Gastrocnemius medialis (tissue), 4 donors: Measurements from ENCODE around the gene OTX2. TPM values are rescaled to one million over a fixed set of nuclear protein-coding genes. Genes with fewer than 3 reads are reported as not detected.

Source experiments
- ATAC-seq, 2 donors: fragments of 150-250 bp; one replicate each; pipeline ENCODE4 v1.9.1; 2016
- DNase-seq, 2 donors: peaks; one replicate each; pipeline ENCODE4 v3.0.0-alpha.2; 2019
- H3K27ac ChIP-seq, 4 donors: fragments of 200-600 bp; sonication (generic); 1 replicate in 1 of 4; 2 replicates in 3 of 4; pipeline ENCODE4 v1.5.1; 2016 to 2018; ENCODE audit warnings: mild to moderate bottlenecking in 2 of 4, moderate library complexity in 1 of 4
- H3K27me3 ChIP-seq, 3 donors: fragments of 200-600 bp; sonication (generic) in 2 of 3; 1 replicate in 1 of 3; 2 replicates in 2 of 3; pipeline versions ENCODE4 v1.5.1 to v1.6.0; 2016 to 2019; ENCODE audit warnings: mild to moderate bottlenecking in 1 of 3, moderate library complexity in 1 of 3
- H3K36me3 ChIP-seq, 2 donors: fragments of 200-600 bp; sonication (generic) in 1 of 2; one replicate each; pipeline ENCODE4 v1.5.1; 2017 to 2018
- H3K4me1 ChIP-seq, 2 donors: fragments of 200-600 bp; sonication (generic) in 1 of 2; one replicate each; pipeline ENCODE4 v1.5.1; 2016 to 2017; ENCODE audit warnings: mild to moderate bottlenecking in 2 of 2
- H3K4me3 ChIP-seq, 4 donors: fragments of 200-600 bp; sonication (generic) in 3 of 4; 1 replicate in 1 of 4; 2 replicates in 3 of 4; pipeline ENCODE4 v1.5.1; 2016 to 2019; ENCODE audit warnings: mild to moderate bottlenecking in 2 of 4
- H3K9me3 ChIP-seq, 3 donors: fragments of 200-600 bp; sonication (generic) in 2 of 3; 1 replicate in 1 of 3; 2 replicates in 2 of 3; pipeline ENCODE4 v1.5.1; 2016 to 2019
- POLR2A ChIP-seq, 2 donors: fragments of 450-650 bp; IDR thresholded peaks; one replicate each; pipeline ENCODE4 v1.6.1; 2017; ENCODE audit warnings: antibody characterized with exemption in 2 of 2, mild to moderate bottlenecking in 2 of 2, moderate library complexity in 2 of 2
- in situ Hi-C, 4 donors: fragments of 200-750 bp; cut with MboI; loops; one replicate each; pipeline versions ENCODE4 v1.15.0 to v1.8.0; 2017; ENCODE audit warnings: low sequenced_read_pairs in 4 of 4
- intact Hi-C: fragments of 100-400 bp; cut with DNase I; formaldehyde crosslinking; loops from one replicate; pipeline ENCODE4 v1.15.1; 2023; ENCODE audit warnings: low total_unique reads
- total RNA-seq, 4 donors: library from RNA; depleted of rRNA; stranded (reverse); fragments of >200 nt; gene quantifications; one replicate each; pipeline versions ENCODE4 v1.1.0 to v1.2.3, GENCODE V29; 2016
- TF ChIP-seq, protein P1 (sequence below), 5 experiments: fragments of 450-650 bp in 3 of 5; fragments of 200-600 bp in 2 of 5; sonication (generic) in 2 of 5; IDR thresholded peaks in 4 of 5; conservative IDR thresholded peaks in 1 of 5; 1 replicate in 4 of 5; 2 replicates in 1 of 5; pipeline ENCODE4 v1.5.1; 2016 to 2019; ENCODE audit warnings: antibody characterized with exemption in 5 of 5, mild to moderate bottlenecking in 3 of 5, moderate library complexity in 3 of 5

Gene OTX2
- total RNA-seq, 4 donors from 2014 or later, result not detected

DNA sequence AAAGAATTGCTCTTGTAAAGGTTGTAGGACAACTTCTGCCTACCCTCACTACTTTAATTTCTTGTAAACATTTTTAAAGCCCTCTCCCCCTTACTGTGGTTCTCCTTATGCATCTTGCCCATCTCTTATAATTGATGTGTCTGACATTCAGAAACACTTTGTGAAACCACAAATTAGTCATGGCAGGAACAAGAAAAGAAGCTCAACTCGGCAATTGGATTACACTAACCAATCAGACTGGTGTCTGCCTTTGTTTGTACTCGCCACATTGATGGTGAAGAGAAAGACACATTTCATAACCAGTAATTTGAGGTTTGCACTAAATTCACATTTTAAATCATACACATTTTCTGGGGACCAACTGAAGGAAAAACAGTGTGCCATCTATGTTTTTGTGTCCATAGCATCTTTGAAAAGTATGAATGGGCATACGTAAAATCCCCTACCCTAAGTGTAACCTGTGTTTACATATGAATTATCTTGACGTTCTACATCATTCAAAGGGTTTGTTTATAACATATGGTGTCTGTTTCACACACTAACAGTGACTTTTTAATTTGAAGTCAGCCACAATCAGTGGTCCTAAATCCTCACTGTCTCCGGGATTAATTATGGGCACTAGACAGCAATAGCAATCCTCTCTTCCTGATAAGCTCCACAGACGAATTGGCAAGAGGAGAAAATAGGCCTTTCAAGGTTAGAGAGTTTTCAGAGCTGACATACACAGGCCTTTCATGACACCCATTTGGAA is 49.9 kb downstream of the OTX2 start:
- Histone ChIP-seq H3K4me3 (no peak overlapping the region), H3K27ac (no peak overlapping the region), H3K9me3 (no peaks in the 10 kb centered on the region), H3K36me3 (no peaks in the 10 kb centered on the region), H3K4me1 (no peaks in the 10 kb centered on the region), H3K27me3 (no peaks in the 10 kb centered on the region)
- TF ChIP-seq, protein P1, sequence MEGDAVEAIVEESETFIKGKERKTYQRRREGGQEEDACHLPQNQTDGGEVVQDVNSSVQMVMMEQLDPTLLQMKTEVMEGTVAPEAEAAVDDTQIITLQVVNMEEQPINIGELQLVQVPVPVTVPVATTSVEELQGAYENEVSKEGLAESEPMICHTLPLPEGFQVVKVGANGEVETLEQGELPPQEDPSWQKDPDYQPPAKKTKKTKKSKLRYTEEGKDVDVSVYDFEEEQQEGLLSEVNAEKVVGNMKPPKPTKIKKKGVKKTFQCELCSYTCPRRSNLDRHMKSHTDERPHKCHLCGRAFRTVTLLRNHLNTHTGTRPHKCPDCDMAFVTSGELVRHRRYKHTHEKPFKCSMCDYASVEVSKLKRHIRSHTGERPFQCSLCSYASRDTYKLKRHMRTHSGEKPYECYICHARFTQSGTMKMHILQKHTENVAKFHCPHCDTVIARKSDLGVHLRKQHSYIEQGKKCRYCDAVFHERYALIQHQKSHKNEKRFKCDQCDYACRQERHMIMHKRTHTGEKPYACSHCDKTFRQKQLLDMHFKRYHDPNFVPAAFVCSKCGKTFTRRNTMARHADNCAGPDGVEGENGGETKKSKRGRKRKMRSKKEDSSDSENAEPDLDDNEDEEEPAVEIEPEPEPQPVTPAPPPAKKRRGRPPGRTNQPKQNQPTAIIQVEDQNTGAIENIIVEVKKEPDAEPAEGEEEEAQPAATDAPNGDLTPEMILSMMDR (IDR thresholded peaks at IDR 0.05 in 4 of 5, conservative IDR thresholded peaks at IDR 0.05 in 1 of 5), result no peak
- no peak for TF ChIP-seq POLR2A (IDR thresholded peaks at IDR 0.05)
- no peak for DNase-seq
- in situ Hi-C loops (no loop called here), intact Hi-C loops (no loop called here)
- ATAC-seq, result no peak

DNA sequence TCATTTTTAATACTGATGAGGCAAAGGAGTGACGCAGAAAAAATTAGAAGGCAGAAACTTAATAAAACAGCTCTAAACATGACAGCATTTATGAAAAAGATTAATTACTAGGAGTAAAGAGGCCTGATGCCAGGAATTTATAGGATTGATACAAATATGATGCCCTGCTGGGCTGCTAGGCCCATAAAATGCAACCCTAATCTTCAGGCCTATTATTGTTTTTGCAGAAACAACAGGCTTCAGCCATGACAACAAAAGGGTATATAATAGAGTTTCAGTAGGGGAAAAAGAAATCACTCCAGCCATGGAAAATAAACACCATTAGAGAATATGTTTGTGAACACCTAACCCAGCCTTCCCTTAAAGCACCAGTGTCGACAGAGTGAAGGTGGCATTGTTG is 50.6 kb downstream of the OTX2 start:
- ATAC-seq (no peak), DNase-seq (no peak)
- TF ChIP-seq POLR2A (IDR thresholded peaks at IDR 0.05), result no peak
- TF ChIP-seq, protein P1 (IDR thresholded peaks at IDR 0.05 in 4 of 5, conservative IDR thresholded peaks at IDR 0.05 in 1 of 5), result no peak
- Histone ChIP-seq H3K27ac (no peak overlapping the region), H3K27me3 (no peaks in the 10 kb centered on the region), H3K4me1 (no peaks in the 10 kb centered on the region), H3K4me3 (no peak overlapping the region), H3K9me3 (no peaks in the 10 kb centered on the region), H3K36me3 (no peaks in the 10 kb centered on the region)
- in situ Hi-C loops, result no loop called here
- intact Hi-C loops, result no loop called here

DNA sequence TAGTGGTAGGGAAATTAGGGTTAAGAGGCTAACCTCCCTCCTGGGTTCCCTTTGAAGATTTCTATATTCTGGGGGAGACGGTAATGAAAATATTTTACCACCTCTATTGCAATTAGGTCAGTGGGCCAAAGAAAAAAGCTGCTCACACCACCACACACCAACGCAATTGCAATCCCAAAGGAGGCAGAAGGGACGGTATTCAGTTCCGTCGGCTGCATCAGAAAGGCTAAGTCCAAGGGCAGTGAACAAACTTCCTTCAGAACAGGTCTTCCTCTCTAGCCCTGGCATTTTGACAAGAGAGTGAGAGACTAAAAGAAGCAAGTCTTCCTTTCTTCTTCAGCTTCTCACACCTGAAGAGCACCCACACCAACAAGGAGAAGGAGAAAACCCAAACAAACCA is 51.2 kb downstream of the OTX2 start:
- Histone ChIP-seq H3K9me3 (no peaks in the 10 kb centered on the region), H3K36me3 (no peaks in the 10 kb centered on the region), H3K27me3 (no peaks in the 10 kb centered on the region), H3K4me1 (no peaks in the 10 kb centered on the region), H3K4me3 (no peak overlapping the region), H3K27ac (no peak overlapping the region)
- intact Hi-C loops, result no loop called here
- in situ Hi-C loops, result no loop called here
- ATAC-seq (no peak), DNase-seq (no peak)
- TF ChIP-seq, protein P1 (IDR thresholded peaks at IDR 0.05 in 4 of 5, conservative IDR thresholded peaks at IDR 0.05 in 1 of 5), result no peak
- TF ChIP-seq POLR2A (IDR thresholded peaks at IDR 0.05), result no peak

DNA sequence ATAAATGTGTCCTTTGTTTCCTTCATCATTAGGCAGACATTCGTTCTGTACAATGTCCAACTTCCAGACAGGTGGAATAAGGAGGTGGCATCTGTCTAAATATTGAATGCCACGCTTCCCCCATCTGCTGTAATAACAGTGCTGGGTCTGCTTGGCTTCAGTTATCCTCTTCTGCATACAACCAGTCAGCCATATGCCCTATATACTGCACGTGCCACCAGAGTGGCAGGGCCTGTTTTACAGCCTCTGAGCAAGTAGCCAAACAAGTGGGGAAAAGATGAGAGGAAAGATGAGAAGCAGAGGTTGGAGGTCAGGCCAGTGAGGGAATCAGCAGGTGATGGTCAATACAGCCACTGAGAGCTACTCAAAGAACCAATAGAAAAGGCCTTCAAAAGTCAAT is 55.4 kb downstream of the OTX2 start:
- H3K4me1 ChIP-seq, result no peaks in the 10 kb centered on the region
- H3K36me3 ChIP-seq, result no peaks in the 10 kb centered on the region
- in situ Hi-C loops, result no loop called here
- ATAC-seq (no peak), DNase-seq (no peak)
- intact Hi-C loops, result no loop called here
- TF ChIP-seq, protein P1 (IDR thresholded peaks at IDR 0.05 in 4 of 5, conservative IDR thresholded peaks at IDR 0.05 in 1 of 5), result no peak
- no peak for TF ChIP-seq POLR2A (IDR thresholded peaks at IDR 0.05)
- no peak overlapping the region for H3K4me3 ChIP-seq
- no peaks in the 10 kb centered on the region for H3K27me3 ChIP-seq
- H3K27ac ChIP-seq, result no peak overlapping the region
- H3K9me3 ChIP-seq, result no peaks in the 10 kb centered on the region

DNA sequence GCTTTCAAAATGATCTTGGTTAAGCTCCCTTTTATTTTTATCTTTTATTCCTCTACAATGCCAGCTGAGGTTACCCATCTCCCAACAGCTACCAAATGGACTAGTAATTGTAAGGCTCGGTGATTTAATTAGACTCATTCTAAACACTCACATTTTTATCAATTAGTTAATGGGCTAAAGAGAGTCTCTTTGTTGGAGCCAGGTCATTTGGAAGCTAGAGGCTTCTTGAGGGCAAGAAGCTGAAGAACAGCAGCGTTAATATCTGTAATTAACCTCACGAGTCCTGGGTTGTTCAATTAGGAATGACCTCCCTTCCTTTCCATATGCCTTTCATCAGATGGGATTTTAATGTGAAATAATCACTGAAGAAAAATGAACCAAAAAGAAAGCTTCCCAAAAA is 56.9 kb downstream of the OTX2 start:
- no peak overlapping the region for H3K27ac ChIP-seq
- TF ChIP-seq POLR2A (IDR thresholded peaks at IDR 0.05), result no peak
- TF ChIP-seq, protein P1 (IDR thresholded peaks at IDR 0.05 in 4 of 5, conservative IDR thresholded peaks at IDR 0.05 in 1 of 5), result no peak
- no peaks in the 10 kb centered on the region for H3K27me3 ChIP-seq
- no peak for ATAC-seq
- in situ Hi-C loops, result no loop called here
- intact Hi-C loops, result no loop called here
- no peaks in the 10 kb centered on the region for H3K36me3 ChIP-seq
- no peaks in the 10 kb centered on the region for H3K4me1 ChIP-seq
- no peak overlapping the region for H3K4me3 ChIP-seq
- no peaks in the 10 kb centered on the region for H3K9me3 ChIP-seq
- DNase-seq, result no peak
